Activated B cell treated with CpG ODN at 0.5 μM for 24 hours (primary cell): ENCODE data around the gene GIPC3. TPM values are rescaled to one million over a fixed set of nuclear protein-coding genes. Genes with fewer than 3 reads are reported as not detected.

Experiments used
- ATAC-seq: fragments of 200-7000 bp; cut with Tn5 transposase; one replicate; pipeline ENCODE4 v1.10.0; 2021; ENCODE audit warnings: low read depth, mild to moderate bottlenecking, moderate library complexity
- CTCF ChIA-PET: fragments of 350-600 bp; sonication (Branson Sonifier 250); formaldehyde crosslinking; loops from one replicate; lab custom pipeline; 2021; ENCODE audit warnings: antibody characterized with exemption; lab: Charles Lee
- POLR2A ChIA-PET: fragments of 350-600 bp; sonication (Branson Sonifier 250); formaldehyde crosslinking; loops from one replicate; lab custom pipeline; 2021; ENCODE audit warnings: antibody characterized with exemption; lab: Charles Lee
- DNase-seq: peaks from one replicate; pipeline ENCODE4 v3.0.0; 2022
- H3K27ac Mint-ChIP-seq: one replicate; pipeline ENCODE4 v1.8.0; 2020; ENCODE audit warnings: mixed read lengths
- H3K27me3 Mint-ChIP-seq: one replicate; pipeline ENCODE4 v1.8.0; 2021; ENCODE audit warnings: mixed read lengths
- H3K36me3 Mint-ChIP-seq: one replicate; pipeline ENCODE4 v1.8.0; 2021; ENCODE audit warnings: low read depth, mixed read lengths
- H3K4me1 Mint-ChIP-seq: one replicate; pipeline ENCODE4 v1.8.0; 2021; ENCODE audit warnings: mixed read lengths
- H3K4me3 Mint-ChIP-seq: one replicate; pipeline ENCODE4 v1.8.0; 2020; ENCODE audit warnings: mild to moderate bottlenecking, mixed read lengths
- H3K9me3 Mint-ChIP-seq: one replicate; pipeline ENCODE4 v1.8.0; 2020; ENCODE audit warnings: mixed read lengths
- intact Hi-C: fragments of 100-400 bp; cut with micrococcal nuclease; formaldehyde crosslinking; loops from one replicate; pipeline ENCODE4 v1.15.1; 2024
- total RNA-seq: library from RNA; stranded (reverse); gene quantifications from 2 replicates; pipeline ENCODE4 v1.2.3, GENCODE V29; 2022
- TF ChIP-seq, protein P1 (sequence below): fragments of 200-600 bp; IDR thresholded peaks from one replicate; pipeline ENCODE4 v1.8.0; 2022; ENCODE audit warnings: antibody characterized with exemption, mild to moderate bottlenecking

The GIPC3 gene
- total RNA-seq, 1 donor from 2014 or later, result 0.29 TPM

DNA sequence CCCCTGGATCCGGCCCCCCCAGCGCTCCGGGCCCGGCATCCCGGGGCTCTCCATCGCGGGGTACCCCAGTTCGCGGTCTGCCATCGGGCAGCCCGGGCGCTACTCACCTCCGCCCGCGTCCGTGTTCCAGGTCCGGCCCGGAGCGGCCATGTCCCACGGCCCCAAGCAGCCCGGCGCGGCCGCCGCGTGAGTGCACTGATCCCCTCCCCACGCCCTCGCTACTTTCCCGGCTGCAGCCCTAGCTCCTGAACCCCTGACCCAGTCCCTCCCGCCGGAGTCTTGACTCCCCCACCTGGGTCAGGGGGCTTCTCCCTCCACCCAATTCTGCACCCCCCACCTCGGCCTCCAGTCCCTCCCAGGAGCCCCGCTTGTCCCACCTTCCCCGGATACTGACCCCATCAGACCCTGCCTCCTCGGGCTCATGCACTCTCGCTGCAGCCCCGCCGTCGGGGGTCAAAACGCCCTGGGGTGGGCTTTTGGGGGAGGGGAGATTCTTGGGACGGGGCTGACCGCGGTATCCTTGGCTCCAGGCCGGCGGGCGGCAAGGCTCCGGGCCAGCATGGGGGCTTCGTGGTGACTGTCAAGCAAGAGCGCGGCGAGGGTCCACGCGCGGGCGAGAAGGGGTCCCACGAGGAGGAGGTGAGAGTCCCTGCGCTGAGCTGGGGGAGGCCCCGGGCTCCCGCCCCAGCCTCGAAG, 12.0 kb upstream of the GIPC3 start:
- H3K4me1 Mint-ChIP-seq, result peaks cover 19% of the 10 kb centered on the region
- H3K27me3 Mint-ChIP-seq, result no peaks in the 10 kb centered on the region
- TF ChIP-seq, protein P1, sequence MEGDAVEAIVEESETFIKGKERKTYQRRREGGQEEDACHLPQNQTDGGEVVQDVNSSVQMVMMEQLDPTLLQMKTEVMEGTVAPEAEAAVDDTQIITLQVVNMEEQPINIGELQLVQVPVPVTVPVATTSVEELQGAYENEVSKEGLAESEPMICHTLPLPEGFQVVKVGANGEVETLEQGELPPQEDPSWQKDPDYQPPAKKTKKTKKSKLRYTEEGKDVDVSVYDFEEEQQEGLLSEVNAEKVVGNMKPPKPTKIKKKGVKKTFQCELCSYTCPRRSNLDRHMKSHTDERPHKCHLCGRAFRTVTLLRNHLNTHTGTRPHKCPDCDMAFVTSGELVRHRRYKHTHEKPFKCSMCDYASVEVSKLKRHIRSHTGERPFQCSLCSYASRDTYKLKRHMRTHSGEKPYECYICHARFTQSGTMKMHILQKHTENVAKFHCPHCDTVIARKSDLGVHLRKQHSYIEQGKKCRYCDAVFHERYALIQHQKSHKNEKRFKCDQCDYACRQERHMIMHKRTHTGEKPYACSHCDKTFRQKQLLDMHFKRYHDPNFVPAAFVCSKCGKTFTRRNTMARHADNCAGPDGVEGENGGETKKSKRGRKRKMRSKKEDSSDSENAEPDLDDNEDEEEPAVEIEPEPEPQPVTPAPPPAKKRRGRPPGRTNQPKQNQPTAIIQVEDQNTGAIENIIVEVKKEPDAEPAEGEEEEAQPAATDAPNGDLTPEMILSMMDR, result no peak
- POLR2A ChIA-PET, result interaction anchor here (0.6 to 1.8 kb wide), 5 partner anchors 16 to 189 kb away, joined by 3 to 7 read pairs (median 3); partner anchors contain the start of genes MFSD12 and MRPL54
- H3K27ac Mint-ChIP-seq, result no peak overlapping the region
- peak overlapping the region; percentile 80 for H3K4me3 Mint-ChIP-seq
- intact Hi-C loops, result loop anchor here (5.0 to 10.0 kb wide), 3 partner anchors 189 to 399 kb away; partner anchors contain the start of genes APBA3, DAPK3, MRPL54 and NCLN
- CTCF ChIA-PET, result no interaction called here
- ATAC-seq, result no peak
- no peak for DNase-seq
- H3K9me3 Mint-ChIP-seq, result no peaks in the 10 kb centered on the region
- peaks cover 9% of the 10 kb centered on the region for H3K36me3 Mint-ChIP-seq

DNA sequence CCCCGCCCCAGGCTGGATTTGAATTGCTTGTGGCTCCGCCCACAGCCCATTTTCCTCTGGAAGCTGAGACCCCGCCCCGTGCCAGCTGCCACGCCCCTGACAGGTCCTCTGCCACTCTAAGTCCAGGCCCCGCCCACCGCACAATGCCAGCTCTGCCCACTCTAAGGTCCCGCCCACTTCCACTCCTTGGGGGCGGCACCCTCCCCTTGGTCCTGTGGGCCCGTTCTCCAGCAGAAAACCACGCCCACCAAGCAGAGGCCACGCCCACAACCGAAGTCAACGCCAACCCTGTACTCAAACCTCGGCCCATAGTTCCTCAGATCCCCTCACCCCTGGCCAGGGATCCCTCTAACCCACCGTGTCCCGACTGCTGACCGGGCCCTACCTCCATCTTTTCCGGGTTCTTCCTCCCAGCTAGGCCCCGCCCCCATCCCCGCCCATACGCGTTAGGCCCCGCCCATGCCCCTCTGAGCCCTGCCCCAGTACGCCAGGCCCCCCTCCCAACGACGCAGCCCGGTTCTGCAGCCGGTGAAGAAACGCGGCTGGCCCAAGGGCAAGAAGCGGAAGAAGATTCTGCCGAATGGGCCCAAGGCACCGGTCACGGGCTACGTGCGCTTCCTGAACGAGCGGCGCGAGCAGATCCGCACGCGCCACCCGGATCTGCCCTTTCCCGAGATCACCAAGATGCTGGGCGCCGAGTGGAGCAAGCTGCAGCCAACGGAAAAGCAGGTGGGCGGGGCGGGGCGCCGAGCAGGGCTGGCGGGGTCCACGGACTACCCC, 11.2 kb upstream of the GIPC3 start:
- CTCF ChIA-PET, result no interaction called here
- intact Hi-C loops, result loop anchor here (5.0 to 10.0 kb wide), 3 partner anchors 188 to 398 kb away; partner anchors contain the start of genes APBA3, DAPK3, MRPL54 and NCLN
- no peaks in the 10 kb centered on the region for H3K9me3 Mint-ChIP-seq
- TF ChIP-seq, protein P1, result no peak
- no peaks in the 10 kb centered on the region for H3K27me3 Mint-ChIP-seq
- H3K36me3 Mint-ChIP-seq, result peaks cover 11% of the 10 kb centered on the region
- POLR2A ChIA-PET, result interaction anchor here (0.6 to 1.8 kb wide), 4 partner anchors 17 to 1271 kb away, joined by 3 to 7 read pairs (median 3); partner anchors contain the start of genes MFSD12 and MRPL54
- no peak overlapping the region for H3K27ac Mint-ChIP-seq
- peaks cover 19% of the 10 kb centered on the region for H3K4me1 Mint-ChIP-seq
- H3K4me3 Mint-ChIP-seq, result peak overlapping the region; percentile 70
- DNase-seq (peak; percentile 63), ATAC-seq (peak; percentile 21)

DNA sequence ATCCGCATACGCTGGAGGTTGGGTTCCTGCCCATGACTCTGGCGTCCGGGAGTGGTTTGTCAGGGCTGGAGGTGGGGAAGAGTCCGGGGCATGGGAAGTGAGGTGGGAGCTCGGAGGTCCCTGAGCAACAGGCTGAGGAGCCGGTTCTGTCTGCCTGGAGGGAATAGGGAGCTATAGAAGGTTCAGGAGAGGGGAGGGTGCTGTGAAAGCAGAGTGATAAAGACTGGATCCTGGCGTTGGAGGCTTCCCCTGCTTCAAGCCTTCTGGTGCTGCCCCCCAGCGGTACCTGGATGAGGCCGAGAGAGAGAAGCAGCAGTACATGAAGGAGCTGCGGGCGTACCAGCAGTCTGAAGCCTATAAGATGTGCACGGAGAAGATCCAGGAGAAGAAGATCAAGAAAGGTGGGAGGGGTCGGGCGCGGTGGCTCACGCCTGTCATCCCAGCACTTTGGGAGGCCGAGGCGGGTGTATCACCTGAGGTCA, 10.0 kb upstream of the GIPC3 start:
- CTCF ChIA-PET, result no interaction called here
- no peaks in the 10 kb centered on the region for H3K9me3 Mint-ChIP-seq
- H3K27ac Mint-ChIP-seq, result no peak overlapping the region
- ATAC-seq, result no peak
- peaks cover 11% of the 10 kb centered on the region for H3K36me3 Mint-ChIP-seq
- H3K4me1 Mint-ChIP-seq, result peaks cover 19% of the 10 kb centered on the region
- no peaks in the 10 kb centered on the region for H3K27me3 Mint-ChIP-seq
- intact Hi-C loops, result loop anchor here (10.0 kb wide), 1 partner anchor 390 kb away; the partner anchor contains the start of gene NCLN
- no peak for DNase-seq
- TF ChIP-seq, protein P1, result no peak
- POLR2A ChIA-PET, result interaction anchor here (0.6 to 0.7 kb wide), 3 partner anchors 408 to 1273 kb away, joined by 3 read pairs; no protein-coding TSS in a partner anchor
- H3K4me3 Mint-ChIP-seq, result peak overlapping the region; percentile 45

DNA sequence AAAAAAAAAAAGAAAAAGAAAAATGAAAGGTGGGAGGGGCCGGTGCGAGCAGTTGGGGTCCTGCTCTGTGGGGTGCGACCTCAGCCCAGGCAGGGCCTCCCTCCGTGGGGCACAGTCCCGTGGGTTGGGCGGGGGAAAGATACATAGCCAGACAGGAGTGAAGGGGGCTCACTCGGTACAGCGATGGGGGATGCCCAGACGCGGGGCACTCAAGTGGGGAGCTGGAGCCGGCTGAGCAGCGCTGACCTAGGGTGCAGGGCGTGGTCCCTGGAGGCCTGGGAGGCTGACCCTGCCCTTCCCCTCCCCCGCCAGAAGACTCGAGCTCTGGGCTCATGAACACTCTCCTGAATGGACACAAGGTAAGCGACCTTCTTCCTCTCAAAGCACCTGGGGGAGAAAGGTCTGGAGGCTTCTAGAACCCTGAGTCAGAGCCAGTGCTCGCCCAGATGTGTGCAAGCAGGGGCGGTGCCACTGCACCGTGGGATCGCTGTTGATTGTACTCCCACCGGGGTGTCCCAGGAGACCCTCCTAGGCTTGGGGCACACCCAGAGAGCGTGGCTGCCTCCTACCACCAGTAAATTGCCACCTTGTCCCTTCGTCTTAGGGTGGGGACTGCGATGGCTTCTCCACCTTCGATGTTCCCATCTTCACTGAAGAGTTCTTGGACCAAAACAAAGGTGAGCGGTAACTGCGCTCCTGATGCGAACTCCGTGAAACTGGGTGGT, 9.2 kb upstream of the GIPC3 start:
- Mint-ChIP-seq H3K9me3 (no peaks in the 10 kb centered on the region), H3K4me3 (no peak overlapping the region), H3K36me3 (peaks cover 11% of the 10 kb centered on the region), H3K27me3 (no peaks in the 10 kb centered on the region), H3K4me1 (peaks cover 19% of the 10 kb centered on the region), H3K27ac (no peak overlapping the region)
- DNase-seq (no peak), ATAC-seq (no peak)
- intact Hi-C loops, result loop anchor here (10.0 kb wide), 1 partner anchor 391 kb away; the partner anchor contains the start of gene NCLN
- ChIA-PET POLR2A (no interaction called here), CTCF (no interaction called here)
- TF ChIP-seq, protein P1, result no peak
